HG02870 (cell line): ENCODE data around the gene IP6K3.

Source experiments
- ATAC-seq: cut with Tn5 transposase; IDR thresholded peaks from one replicate; pipeline ENCODE4 v1.9.1; 2021; ENCODE audit warnings: mild to moderate bottlenecking, moderate library complexity; ENCODE audit not compliant: unreplicated experiment

IP6K3 gene, protein sequence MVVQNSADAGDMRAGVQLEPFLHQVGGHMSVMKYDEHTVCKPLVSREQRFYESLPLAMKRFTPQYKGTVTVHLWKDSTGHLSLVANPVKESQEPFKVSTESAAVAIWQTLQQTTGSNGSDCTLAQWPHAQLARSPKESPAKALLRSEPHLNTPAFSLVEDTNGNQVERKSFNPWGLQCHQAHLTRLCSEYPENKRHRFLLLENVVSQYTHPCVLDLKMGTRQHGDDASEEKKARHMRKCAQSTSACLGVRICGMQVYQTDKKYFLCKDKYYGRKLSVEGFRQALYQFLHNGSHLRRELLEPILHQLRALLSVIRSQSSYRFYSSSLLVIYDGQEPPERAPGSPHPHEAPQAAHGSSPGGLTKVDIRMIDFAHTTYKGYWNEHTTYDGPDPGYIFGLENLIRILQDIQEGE

DNA sequence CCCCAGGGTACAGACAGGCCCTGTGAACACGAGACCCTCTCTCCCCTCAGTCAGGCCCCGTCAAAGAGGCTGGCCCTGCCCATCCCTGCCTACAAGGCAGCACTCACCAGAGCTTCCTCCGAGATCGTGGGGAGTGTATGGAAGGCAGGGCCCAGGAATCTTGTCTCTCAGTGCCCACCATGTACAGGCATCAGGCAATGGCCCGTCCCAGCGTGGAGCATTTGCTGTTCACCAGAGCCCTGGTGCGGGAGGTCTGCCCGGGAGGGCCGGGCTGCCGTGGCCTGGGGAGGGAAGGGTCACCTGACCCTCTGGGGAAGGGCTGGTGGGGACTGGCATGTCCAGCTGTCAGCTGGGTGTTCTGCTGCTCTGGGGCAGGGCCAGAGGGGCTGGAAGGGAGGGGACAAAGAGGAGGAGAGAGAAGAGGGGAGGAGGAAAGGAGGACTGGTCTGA is at the start of gene IP6K3:
Gene IP6K3 (minus strand): TSS at position 255 of the 450 bp plus-strand sequence. CDS start 11,429 bp downstream, outside the sequence.
- ATAC-seq = no peak

DNA sequence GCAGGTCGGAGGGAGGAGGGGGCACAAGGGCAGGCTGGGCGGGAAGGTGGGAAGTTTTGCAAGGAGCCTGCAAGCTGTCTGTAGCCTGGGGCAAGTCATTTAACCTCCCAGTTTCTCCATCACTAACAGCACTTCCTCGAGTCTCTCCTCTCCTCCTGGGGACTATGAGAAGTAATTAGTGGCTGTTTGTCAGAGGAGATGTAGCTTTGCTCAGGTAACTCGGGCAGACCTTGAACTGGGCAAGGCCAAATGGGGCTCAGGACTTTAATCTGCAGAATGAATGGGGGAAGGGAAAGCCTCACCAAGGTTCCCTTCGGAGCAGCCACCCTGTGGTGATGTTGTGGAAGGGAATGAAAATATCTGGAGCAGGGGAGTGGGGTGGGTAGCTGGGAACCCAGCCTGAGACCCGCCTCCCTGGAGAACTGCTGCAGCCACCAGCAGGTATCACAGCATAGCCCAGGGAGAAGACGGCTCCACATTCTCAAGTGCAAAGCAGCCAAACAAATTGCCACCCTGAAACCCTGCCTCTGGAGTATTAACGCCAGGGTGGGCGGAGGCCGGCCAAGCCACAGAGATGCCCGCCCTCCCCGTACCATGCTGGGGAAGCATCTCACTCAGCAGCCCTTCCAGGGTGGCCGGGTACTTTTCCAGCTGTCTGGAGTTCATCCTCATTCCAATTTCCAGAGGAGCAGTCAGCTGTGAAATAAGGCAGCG is 48.4 kb upstream of the IP6K3 start:
- ATAC-seq = no peak

DNA sequence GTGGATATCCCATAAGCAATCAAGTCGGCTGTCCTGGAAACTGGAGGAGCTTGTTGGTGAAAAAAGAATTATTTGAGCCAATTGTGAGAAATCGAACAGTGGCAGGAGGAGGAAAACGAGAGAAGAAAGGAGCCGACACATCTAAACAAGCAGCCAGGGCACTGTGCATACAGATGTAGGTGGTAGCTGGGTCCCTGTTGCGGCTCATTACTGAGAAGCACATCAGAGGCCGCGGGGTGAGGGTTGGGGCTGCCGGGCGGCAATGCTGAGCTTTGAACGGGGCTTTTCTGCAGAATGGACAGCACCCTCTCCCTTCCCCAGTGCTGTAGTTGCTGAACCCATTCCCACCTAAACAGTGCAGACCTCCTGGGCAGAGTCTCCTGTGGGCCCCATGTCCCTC is 46.3 kb upstream of the IP6K3 start:
- no peak for ATAC-seq

DNA sequence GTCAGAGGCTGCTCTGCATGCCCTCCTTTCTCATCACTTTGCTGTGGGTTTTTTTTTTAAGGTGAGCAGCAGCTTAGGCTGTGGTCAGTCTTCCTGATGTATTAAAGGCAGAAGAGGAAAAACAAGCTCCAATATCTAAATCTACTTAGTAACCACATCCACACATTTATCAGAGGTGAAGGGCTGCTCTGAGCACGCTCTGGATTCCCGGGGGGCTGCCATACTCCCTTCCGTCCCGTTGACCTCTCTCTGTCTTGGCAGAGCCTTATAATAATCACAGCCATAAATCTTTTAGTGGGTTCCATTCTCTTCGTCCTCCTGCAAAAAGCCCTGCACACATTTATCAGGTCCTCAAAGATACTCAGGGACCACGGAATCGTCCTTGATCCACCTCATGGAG is 44.9 kb upstream of the IP6K3 start:
- ATAC-seq = no peak

DNA sequence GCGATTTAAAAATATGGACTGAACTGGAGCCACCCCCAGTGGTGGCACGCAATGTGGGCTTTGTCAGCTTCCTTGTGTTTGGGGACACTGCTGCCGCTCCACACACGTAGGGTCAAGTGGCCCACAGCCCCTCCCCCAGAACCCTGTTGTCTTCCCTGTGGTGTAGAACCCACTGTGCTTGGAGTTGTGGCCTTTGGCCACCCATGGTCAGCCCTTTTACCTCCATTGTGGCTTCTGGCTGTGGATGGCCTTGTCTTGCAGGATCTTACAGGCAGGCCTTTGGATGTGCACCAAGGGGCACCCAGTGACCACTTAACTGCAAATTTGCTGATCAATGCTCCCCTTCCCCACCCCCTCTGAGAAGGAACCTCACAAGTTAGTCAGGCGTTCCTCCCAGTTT is 44.2 kb upstream of the IP6K3 start:
- ATAC-seq = no peak

DNA sequence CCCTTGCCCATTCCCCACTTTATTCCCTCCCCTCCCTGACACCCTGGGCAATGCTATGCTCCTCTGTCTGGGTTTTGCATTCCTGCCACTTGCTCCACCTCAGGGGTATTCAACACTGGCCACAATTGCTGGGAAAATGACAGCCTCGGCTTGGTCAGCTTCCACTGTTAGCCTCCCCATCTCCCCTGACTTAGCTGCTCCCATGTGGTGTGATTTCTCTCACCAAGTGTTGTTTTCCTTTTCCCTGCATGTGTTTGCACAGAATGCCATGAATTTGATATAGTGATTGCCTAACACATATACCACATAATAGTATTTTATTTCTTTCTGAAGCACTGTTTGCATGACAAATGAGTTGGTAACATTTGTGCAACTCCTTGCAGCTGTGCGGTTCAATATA is 43.7 kb upstream of the IP6K3 start:
- ATAC-seq = no peak

DNA sequence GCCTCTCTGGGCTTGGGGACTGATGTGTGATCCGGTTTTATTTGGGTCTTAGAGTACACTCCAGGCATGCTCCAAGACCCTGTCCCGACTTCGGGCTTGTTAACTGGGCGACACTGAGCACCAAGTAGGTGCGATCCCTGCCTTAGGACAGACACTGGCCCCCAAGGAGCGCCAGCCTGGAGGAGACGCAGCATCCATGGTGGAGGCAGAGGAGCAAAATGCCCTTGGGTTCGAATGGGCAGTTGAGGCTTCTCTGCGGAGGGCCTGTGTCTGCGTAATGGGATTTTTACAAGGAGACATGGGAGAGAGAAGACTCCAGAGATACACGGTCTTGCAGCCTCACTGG is 42.8 kb upstream of the IP6K3 start:
- no peak for ATAC-seq

DNA sequence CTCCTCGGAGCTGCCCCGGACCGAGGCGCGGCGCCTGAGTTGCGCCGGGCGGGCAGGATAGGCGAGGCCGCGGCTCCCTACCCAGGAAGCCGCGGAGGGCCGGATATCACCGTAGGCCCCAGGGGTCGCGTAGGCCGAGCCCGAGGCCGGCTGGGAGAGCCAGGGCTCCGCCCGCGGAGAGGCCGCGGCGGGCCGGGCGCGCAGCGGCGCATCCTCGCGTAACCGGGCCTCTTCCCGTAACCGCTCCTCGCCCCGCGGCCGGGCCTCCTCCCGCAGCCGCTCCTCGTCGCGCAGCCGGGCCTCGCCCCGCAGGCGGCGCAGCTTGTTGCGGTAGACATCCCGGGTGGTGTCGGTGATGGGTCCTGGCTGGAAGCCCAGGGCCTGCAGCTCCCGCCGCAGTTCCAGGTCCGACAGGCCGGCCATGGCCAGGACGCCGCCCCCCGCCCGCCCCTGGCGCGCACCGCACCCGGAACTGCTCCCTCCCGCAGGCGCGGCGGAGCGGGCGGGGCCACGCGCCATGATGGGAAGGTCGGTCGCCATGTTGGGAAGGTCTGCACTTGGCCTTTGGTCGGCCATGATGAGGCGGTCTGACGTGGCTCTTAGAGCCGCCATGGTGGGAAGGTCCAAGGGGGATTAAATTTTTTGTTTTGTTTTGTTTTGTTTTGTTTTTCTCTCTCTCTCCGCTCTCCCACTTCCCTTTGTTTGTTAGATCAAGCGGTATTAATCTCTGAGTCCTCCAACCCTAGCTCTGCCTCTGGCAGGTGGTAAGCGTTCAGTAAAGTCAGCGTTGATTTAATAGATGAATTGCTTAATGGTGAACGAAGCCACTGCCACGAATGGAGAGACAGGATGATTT is 42.2 kb upstream of the IP6K3 start, which contains the start of gene LEMD2:
Gene LEMD2 (minus strand): TSS at position 437 of the 856 bp plus-strand sequence. CDS start 14 bp downstream, at position 423.
- peak; percentile 77 for ATAC-seq

DNA sequence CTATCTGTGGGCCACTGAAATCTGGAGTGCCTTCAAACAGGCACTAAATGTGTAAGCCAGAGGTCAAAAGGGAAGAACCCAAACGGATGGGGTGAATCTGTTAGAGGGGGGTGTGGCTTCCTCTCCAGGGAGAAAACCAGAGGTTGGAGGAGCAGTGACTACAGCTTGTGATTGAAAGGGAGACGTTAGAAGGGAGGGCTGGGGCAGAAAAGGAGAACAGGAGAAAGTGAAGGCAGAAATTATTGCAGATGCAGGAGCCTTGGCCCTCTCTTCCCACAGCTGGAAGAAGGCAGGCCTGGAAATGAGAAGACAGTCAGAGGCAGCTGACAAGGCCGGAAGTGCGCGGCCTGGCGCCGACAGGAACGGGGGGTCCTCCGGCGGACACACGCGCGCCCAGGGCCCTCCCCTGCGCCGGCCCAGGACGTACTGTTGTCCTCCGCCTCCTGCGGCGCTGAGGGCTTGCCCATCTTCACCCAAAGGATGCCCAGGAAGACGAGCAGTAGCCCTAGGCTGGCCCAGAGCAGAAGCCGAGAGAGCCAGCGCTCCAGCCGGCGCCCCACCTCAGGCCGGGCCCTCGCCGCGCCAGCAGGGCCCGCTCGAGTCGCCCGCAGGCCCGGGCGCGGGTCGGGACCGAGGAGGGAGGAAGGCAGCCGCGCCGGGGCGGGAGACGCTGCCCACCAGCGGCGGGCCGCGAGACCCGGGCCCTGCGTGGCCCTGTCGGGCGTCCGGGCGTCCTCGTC is 41.4 kb upstream of the IP6K3 start:
- ATAC-seq = peak; percentile 55

DNA sequence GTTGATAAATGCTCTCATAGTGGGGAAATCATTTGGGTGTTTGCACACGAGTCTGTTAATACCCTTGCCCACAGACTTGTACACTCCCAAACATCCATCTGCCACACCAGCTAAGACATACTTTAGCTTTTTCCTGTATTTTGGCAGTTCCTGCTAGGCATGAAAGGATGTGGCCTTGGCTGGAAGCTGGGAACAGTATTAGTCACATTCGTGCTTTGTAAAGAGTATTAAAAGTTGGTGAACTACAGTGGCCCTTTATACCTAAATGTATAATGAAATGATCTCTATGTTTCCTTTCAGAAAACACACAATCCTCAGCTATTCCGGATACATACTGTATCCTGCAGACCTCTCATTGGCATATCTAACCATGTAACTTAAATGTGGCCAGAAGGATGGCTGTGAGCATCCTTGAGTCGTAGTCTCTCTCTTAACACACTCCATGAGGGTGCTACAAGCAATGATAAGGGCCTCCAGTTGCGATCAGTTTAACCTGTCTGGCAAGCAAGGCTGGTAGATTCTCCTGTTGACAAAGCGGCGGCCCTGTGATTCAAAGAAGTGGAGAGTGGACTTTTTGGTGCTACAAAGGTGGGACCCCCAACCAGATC is 40.7 kb upstream of the IP6K3 start:
- no peak for ATAC-seq

DNA sequence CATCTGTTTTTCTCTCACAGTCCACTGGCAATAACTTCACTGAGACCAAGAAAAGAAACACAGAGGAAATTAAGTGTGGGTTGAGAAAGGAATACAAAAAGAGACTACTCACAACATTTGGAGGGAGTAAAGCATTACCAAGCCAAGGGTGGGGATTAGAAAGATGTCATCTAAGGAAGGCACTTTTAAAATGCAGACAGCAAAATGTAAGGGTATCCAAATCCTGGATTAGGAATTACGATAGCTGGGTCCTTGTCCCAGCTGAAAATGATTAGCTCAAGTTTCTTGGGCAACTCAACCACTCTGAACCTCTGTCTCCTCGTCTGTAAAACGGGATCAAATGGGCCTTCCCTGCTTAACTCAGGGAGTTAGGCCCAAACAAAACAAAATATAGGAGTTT is 40.0 kb upstream of the IP6K3 start:
- ATAC-seq = no peak

DNA sequence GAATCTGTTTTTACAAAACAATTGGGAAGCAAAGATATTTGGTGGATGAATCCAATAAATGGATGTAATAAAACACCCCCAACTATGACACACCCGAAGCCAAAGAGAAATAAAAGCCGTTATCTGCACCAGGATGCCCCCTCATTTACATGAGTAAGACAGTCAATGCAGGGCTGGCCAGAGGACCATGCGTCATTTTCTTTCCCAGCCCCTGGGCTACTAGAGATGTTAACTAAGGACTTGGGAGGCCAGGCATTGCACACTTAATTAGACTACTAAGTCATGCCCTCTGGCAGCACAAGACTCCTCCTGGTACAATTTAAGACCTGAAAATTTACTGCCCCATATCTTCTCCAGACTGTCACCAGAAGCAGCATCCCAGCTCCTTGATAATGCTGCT is 39.1 kb upstream of the IP6K3 start:
- ATAC-seq = no peak

DNA sequence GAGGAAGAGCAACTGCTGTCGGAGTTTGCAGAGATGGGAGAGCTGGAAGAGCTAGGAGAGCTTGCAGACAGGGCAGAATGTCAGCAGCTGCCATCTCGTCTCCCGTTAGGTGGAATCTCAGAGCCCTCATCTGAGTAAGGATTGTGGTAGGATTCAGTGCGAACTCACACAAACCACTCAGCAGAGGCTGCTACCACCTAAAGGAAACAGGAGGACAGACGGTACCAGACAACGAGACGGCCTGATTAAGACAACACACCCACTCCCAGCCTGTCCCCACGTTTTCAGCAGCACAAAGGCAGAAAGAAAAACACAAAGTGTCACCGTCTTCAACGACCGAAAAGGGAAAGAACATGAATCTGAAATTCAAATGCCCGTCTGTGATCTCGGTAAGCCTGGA is 38.1 kb upstream of the IP6K3 start:
- no peak for ATAC-seq

DNA sequence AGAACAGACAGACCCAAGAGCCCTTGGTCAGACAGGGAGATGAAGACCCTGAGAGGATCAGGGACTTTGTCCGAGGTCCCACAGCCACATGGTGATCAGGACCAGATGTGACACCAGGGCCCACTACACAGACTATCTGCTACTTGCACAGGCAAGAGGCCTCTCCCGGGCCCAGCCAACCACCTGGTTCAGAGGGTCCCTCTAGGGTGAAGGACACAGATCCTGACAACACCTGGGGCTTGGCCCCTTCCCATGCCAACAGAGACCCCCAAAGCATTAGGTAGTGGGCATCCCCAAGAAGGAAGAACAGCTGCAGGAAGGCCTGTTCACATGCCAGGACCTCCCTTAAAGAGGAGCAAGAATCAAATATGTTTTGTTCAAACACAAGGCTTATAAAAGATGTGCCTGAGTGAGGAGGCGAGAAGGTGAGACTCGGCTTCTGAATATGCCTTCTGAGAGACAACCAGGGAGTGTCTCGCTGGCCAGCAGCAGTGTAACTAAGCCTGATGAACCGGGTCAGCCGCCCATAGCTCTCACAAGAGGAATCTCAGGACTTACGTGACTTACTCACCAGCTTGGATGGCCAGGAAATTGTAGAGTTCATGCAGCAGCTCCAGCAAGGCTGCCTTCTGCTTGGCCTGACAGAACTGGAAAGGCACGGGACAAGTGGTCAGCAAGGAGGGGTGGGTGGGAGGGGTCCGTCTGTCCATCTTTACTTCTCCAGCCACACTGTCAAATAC is 37.2 kb upstream of the IP6K3 start:
- ATAC-seq = no peak

DNA sequence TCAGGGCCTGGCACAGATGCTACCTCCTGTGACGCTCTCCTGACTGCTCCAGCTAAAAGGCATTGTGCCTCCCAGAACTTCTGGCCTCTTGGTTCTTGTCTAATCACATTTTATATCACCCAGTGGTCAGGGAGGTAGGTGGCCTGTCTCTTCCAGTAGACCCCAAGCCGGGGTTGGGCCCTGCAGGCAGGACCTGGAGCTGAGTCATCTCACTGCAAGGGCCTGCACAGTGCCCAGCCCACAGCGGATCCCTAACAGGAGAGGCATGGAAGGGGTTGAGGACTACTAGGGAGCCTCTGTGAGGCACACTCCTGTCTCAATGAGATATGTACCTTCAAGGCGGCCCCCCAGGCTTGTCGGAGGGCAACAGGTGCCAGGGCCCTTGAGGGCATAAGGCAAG is 35.9 kb upstream of the IP6K3 start:
- ATAC-seq = no peak

DNA sequence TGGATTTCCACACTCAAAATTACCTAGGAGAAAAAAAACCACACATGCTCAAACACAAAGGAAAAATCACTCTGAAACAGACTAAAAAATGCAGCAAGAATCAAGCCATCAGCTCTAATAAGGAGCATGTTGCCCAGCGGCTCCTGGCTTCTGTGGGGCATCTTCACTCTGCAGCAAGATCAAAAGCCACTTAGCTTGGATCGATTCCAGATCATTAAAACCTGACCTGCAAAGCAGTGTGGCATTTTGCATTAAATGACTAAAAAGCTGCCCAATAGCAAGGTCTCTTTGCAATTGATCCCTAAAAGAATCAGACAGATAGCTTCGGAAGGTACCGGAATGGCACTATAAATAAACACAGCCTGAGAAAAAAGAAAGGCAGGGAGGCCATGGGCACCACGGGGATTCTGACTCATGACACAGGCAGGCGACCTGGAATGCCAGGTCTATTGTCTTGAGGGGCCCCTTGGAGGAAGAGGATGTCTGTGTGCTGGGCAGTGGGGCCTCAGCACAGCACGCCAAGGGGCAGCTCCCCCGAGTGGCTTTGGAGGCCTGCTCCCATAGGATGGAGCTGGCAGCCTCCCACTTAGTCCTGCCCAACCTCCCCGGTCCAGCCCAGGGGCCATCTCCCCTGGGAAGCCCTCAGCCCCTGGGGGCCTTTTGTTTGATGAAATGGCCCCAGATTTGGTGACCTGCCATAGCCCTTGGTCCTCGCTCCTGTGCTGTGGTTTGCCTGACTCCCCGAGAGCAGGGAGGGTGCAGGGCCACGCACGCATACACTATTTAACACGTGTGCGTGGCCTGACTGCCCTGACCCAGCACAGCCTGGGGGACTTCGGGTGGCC is 34.6 kb upstream of the IP6K3 start:
- ATAC-seq = no peak

DNA sequence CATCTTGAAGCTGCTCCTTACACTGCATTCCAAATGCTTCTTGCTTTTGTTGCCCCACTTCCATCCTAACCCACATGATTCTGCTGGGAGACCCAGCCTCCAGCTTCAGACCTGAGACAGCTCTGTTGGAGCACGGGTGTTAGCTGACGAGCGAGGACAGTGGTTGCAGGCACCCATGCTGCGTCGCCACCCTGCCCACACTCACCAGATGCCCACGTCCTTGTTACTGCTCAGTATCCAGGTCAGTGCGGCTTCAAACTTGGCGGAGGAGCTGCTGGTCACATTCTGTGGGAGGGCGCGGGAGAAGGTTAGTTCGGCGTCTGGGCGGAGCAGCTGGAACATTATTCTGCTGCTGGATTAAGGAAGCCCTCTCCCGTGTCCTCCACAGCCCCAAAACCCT is 33.2 kb upstream of the IP6K3 start:
- no peak for ATAC-seq

DNA sequence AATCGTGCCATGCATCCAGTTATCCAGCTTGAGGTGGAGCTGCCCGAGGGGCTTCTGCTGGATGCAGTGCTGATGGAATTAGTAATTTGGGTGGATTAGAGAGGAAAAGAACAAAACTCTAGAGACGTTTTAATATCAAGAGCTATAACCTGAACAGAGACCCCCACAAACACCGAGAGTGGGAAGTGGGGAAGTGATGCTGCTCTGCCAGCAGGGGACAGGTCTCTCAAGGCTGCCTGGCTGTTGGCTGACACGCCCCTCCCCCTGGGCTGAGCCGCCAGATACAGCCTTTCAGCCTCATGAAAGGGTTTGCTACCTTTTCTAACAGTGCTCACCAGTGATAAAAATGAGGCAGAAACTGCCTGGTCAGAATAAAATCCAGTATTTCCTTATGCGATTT is 32.6 kb upstream of the IP6K3 start:
- ATAC-seq = no peak
